T-helper 17 cell (primary cell): Measurements from ENCODE around the gene MICAL3. TPM values are rescaled to one million over a fixed set of nuclear protein-coding genes. Genes with fewer than 3 reads are reported as not detected.

Experiments used
- ATAC-seq: fragments of 150-1000 bp; cut with Tn5 transposase; 2 replicates; pipeline ENCODE4 v1.10.0; 2021; ENCODE audit warnings: mild to moderate bottlenecking, moderate library complexity
- DNase-seq, 3 donors: peaks; one replicate each; pipeline versions ENCODE4 v3.0.0 to v3.0.0-alpha.2; 2020 to 2021
- H3K9me3 ChIP-seq: one replicate; pipeline ENCODE4 v1.7.0; 2013; ENCODE audit warnings: low read length, mild to moderate bottlenecking; ENCODE audit not compliant: control insufficient read depth, poor library complexity, severe bottlenecking
- H3K27ac Mint-ChIP-seq: one replicate; pipeline ENCODE4 v1.8.0; 2022; ENCODE audit warnings: mild to moderate bottlenecking, moderate library complexity, mixed read lengths
- H3K27me3 Mint-ChIP-seq: one replicate; pipeline ENCODE4 v1.8.0; 2022; ENCODE audit warnings: mixed read lengths
- H3K36me3 Mint-ChIP-seq: one replicate; pipeline ENCODE4 v1.8.0; 2022; ENCODE audit warnings: low read depth, mixed read lengths
- H3K4me1 Mint-ChIP-seq: one replicate; pipeline ENCODE4 v1.8.0; 2022; ENCODE audit warnings: mild to moderate bottlenecking, mixed read lengths
- H3K4me3 Mint-ChIP-seq: one replicate; pipeline ENCODE4 v1.8.0; 2022; ENCODE audit warnings: mild to moderate bottlenecking, moderate library complexity, mixed read lengths
- total RNA-seq, 4 donors: library from RNA in 2 of 4; stranded (reverse) in 2 of 4; gene quantifications; one replicate each; pipeline ENCODE4 v1.2.3 and lab custom pipeline; 2022 to 2026

Gene MICAL3
- total RNA-seq, 2 donors from 2014 or later, result 28.9 to 37.0 TPM

GRCh38 chr22:17775781-17776465, 248.4 kb downstream of the MICAL3 start:
- ATAC-seq (no peak), DNase-seq (no peak)
- no peaks in the 10 kb centered on the region for H3K9me3 ChIP-seq
- Mint-ChIP-seq H3K27me3 (no peaks in the 10 kb centered on the region), H3K27ac (peak overlapping the region; percentile 98), H3K4me3 (peak overlapping the region; percentile 79), H3K4me1 (peaks cover 61% of the 10 kb centered on the region), H3K36me3 (no peaks in the 10 kb centered on the region)

GRCh38 chr22:17774926-17775685, 249.3 kb downstream of the MICAL3 start:
- Mint-ChIP-seq H3K4me3 (peak overlapping the region; percentile 79), H3K27ac (peak overlapping the region; percentile 98), H3K27me3 (no peaks in the 10 kb centered on the region), H3K36me3 (no peaks in the 10 kb centered on the region), H3K4me1 (peaks cover 61% of the 10 kb centered on the region)
- ATAC-seq (no peak), DNase-seq (no peak)
- no peaks in the 10 kb centered on the region for H3K9me3 ChIP-seq

GRCh38 chr22:17774206-17774925, 250.0 kb downstream of the MICAL3 start, which contains the start of gene BID:
Gene BID, minus strand, starts transcription at chr22:17774469. Its CDS starts 24,353 bp downstream, at chr22:17750116.
- DNase-seq (peak; percentile 20 to 47 (median 40)), ATAC-seq (peak; percentile 52)
- Mint-ChIP-seq H3K4me1 (peaks cover 60% of the 10 kb centered on the region), H3K36me3 (no peaks in the 10 kb centered on the region), H3K27ac (peak within 1 kb of the TSS; percentile 98), H3K4me3 (peak within 1 kb of the TSS; percentile 94), H3K27me3 (no peaks in the 10 kb centered on the region)
- H3K9me3 ChIP-seq, result no peaks in the 10 kb centered on the region

- peaks cover 54% of the 10 kb centered on the region for H3K4me1 Mint-ChIP-seq
- DNase-seq, result peak; percentile 42 to 56 (median 50)
- ATAC-seq, result peak; percentile 68
- no peaks in the 10 kb centered on the region for H3K9me3 ChIP-seq
- no peaks in the 10 kb centered on the region for H3K36me3 Mint-ChIP-seq
- H3K4me3 Mint-ChIP-seq, result peak overlapping the region; percentile 94
- H3K27me3 Mint-ChIP-seq, result no peaks in the 10 kb centered on the region
- peak overlapping the region; percentile 91 for H3K27ac Mint-ChIP-seq
Observed at GRCh38 chr22:17773606-17774205, 250.7 kb downstream of the MICAL3 start.

GRCh38 chr22:17772958-17773605, 251.3 kb downstream of the MICAL3 start:
- H3K36me3 Mint-ChIP-seq, result no peaks in the 10 kb centered on the region
- ATAC-seq (no peak), DNase-seq (no peak)
- peak overlapping the region; percentile 91 for H3K27ac Mint-ChIP-seq
- H3K9me3 ChIP-seq, result no peaks in the 10 kb centered on the region
- peaks cover 52% of the 10 kb centered on the region for H3K4me1 Mint-ChIP-seq
- peak overlapping the region; percentile 94 for H3K4me3 Mint-ChIP-seq
- no peaks in the 10 kb centered on the region for H3K27me3 Mint-ChIP-seq

GRCh38 chr22:17772249-17772957, 252.0 kb downstream of the MICAL3 start:
- H3K4me3 Mint-ChIP-seq, result peak overlapping the region; percentile 94
- peak overlapping the region; percentile 91 for H3K27ac Mint-ChIP-seq
- DNase-seq (no peak), ATAC-seq (no peak)
- H3K9me3 ChIP-seq, result no peaks in the 10 kb centered on the region
- H3K36me3 Mint-ChIP-seq, result no peaks in the 10 kb centered on the region
- H3K27me3 Mint-ChIP-seq, result no peaks in the 10 kb centered on the region
- peaks cover 52% of the 10 kb centered on the region for H3K4me1 Mint-ChIP-seq

- Mint-ChIP-seq H3K4me1 (peaks cover 39% of the 10 kb centered on the region), H3K36me3 (no peaks in the 10 kb centered on the region), H3K4me3 (no peak overlapping the region), H3K27ac (peak overlapping the region; percentile 77), H3K27me3 (no peaks in the 10 kb centered on the region)
- no peak for ATAC-seq
- no peak for DNase-seq
- H3K9me3 ChIP-seq, result no peaks in the 10 kb centered on the region
Observed at GRCh38 chr22:17770180-17771077, 253.9 kb downstream of the MICAL3 start.

- Mint-ChIP-seq H3K4me3 (no peak overlapping the region), H3K36me3 (no peaks in the 10 kb centered on the region), H3K27me3 (no peaks in the 10 kb centered on the region), H3K4me1 (peaks cover 36% of the 10 kb centered on the region), H3K27ac (peak overlapping the region; percentile 77)
- DNase-seq (no peak), ATAC-seq (no peak)
- no peaks in the 10 kb centered on the region for H3K9me3 ChIP-seq
Observed at GRCh38 chr22:17769716-17770082, 254.7 kb downstream of the MICAL3 start.

GRCh38 chr22:17769013-17769715, 255.2 kb downstream of the MICAL3 start:
- Mint-ChIP-seq H3K27ac (peak overlapping the region; percentile 77), H3K4me3 (no peak overlapping the region), H3K4me1 (peaks cover 37% of the 10 kb centered on the region), H3K36me3 (no peaks in the 10 kb centered on the region), H3K27me3 (no peaks in the 10 kb centered on the region)
- ATAC-seq (no peak), DNase-seq (no peak)
- no peaks in the 10 kb centered on the region for H3K9me3 ChIP-seq

GRCh38 chr22:17767233-17768065, 256.9 kb downstream of the MICAL3 start:
- H3K9me3 ChIP-seq, result no peaks in the 10 kb centered on the region
- Mint-ChIP-seq H3K27ac (peak overlapping the region; percentile 98), H3K36me3 (no peaks in the 10 kb centered on the region), H3K27me3 (no peaks in the 10 kb centered on the region), H3K4me1 (peaks cover 29% of the 10 kb centered on the region), H3K4me3 (peak overlapping the region; percentile 91)
- DNase-seq, result peak in 1 of 3 donors; percentile 34
- ATAC-seq, result peak; percentile 90
